A673 (cell line): ENCODE results near the gene PTPN14.

Source experiments
- EZH2 ChIP-seq: fragments of 200-600 bp; sonication (generic); IDR thresholded peaks from 2 replicates; pipeline ENCODE4 v1.6.1; 2017; ENCODE audit warnings: borderline replicate concordance, low read depth, mild to moderate bottlenecking, mixed read lengths, antibody characterized with exemption, low read length; ENCODE audit not compliant: poor library complexity, severe bottlenecking
- TF ChIP-seq, protein P1 (sequence below): fragments of 300-800, 200-600 bp; sonication (generic); conservative IDR thresholded peaks from 2 replicates; pipeline ENCODE4 v1.5.1; 2017; ENCODE audit warnings: low read depth, mild to moderate bottlenecking, antibody characterized with exemption, low read length, moderate library complexity, mixed read lengths

DNA sequence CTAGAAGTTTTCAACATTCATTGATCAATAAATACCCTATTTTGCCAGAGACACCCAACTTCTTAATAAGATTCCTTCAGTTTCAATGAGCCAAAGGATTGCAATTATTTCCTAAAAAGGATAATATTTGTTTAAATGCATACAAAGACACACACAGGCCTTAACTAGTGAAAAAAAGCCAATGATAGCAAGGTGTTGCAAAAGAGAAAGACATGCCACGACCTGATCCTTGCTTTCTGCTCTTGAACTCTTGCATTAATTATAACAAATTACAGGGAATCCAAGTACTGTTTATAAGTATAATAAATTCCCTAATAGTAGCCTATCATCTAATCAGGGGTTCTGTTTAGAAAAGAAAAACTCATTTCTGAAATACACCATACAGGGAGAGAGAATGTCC lies 131.1 kb downstream of the PTPN14 start:
- TF ChIP-seq, protein P1, sequence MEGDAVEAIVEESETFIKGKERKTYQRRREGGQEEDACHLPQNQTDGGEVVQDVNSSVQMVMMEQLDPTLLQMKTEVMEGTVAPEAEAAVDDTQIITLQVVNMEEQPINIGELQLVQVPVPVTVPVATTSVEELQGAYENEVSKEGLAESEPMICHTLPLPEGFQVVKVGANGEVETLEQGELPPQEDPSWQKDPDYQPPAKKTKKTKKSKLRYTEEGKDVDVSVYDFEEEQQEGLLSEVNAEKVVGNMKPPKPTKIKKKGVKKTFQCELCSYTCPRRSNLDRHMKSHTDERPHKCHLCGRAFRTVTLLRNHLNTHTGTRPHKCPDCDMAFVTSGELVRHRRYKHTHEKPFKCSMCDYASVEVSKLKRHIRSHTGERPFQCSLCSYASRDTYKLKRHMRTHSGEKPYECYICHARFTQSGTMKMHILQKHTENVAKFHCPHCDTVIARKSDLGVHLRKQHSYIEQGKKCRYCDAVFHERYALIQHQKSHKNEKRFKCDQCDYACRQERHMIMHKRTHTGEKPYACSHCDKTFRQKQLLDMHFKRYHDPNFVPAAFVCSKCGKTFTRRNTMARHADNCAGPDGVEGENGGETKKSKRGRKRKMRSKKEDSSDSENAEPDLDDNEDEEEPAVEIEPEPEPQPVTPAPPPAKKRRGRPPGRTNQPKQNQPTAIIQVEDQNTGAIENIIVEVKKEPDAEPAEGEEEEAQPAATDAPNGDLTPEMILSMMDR, result no peak
- TF ChIP-seq EZH2, result no peak
